Head of caudate nucleus (tissue), 42 donors: ENCODE measurements around the gene HIVEP3.
"Not testable (repeated sequence)": the region's sequence is repeated elsewhere in the genome, so short reads cannot be mapped to it uniquely, and the experiment has no call there.

Source experiments
- DNase-seq, 42 donors: peaks; one replicate each; pipeline versions ENCODE4 v3.0.0 to v3.0.0-alpha.2; 2020 to 2021; ENCODE audit warnings: mixed read lengths in 7 of 42
- intact Hi-C: fragments of 100-400 bp; cut with DNase I; formaldehyde crosslinking; loops from one replicate; pipeline ENCODE4 v1.15.0; 2022

HIVEP3 gene

GRCh38 chr1:41698916-41699860, 219.5 kb downstream of the HIVEP3 start:
- DNase-seq = no peak

GRCh38 chr1:41696381-41696780, 222.3 kb downstream of the HIVEP3 start:
- peak in 2 of 42 donors; percentile 24 to 28 for DNase-seq
- intact Hi-C loops = no loop called here

More at GRCh38 chr1:41698916-41699860, 219.5 kb downstream of the HIVEP3 start:
- intact Hi-C loops = no loop called here

GRCh38 chr1:41695118-41695745, 223.5 kb downstream of the HIVEP3 start:
- DNase-seq = peak in 22 of 42 donors; percentile 30 to 70 (median 51)
- intact Hi-C loops = no loop called here

- intact Hi-C loops, DNase-seq: not testable (repeated sequence)
These were observed 226.8 kb downstream of the HIVEP3 start for GRCh38 chr1:41691966-41692365.

GRCh38 chr1:41691424-41691823, 227.3 kb downstream of the HIVEP3 start:
- intact Hi-C loops = no loop called here
- no peak for DNase-seq

GRCh38 chr1:41690331-41690730, 228.4 kb downstream of the HIVEP3 start:
- no peak for DNase-seq
- intact Hi-C loops = no loop called here

GRCh38 chr1:41689558-41689981, 229.2 kb downstream of the HIVEP3 start:
- peak; percentile 40 to 89 (median 70) for DNase-seq
- intact Hi-C loops = no loop called here

- intact Hi-C loops = no loop called here
- peak in 1 of 42 donors; percentile 28 for DNase-seq
These were observed 229.6 kb downstream of the HIVEP3 start for GRCh38 chr1:41689139-41689538.

GRCh38 chr1:41687007-41687406, 231.7 kb downstream of the HIVEP3 start:
- no peak for DNase-seq
- intact Hi-C loops = no loop called here

- intact Hi-C loops = no loop called here
- DNase-seq = peak in 2 of 42 donors; percentile 26 to 39
These were observed 234.8 kb downstream of the HIVEP3 start for GRCh38 chr1:41683681-41684500.

GRCh38 chr1:41682845-41683625, 235.7 kb downstream of the HIVEP3 start:
- intact Hi-C loops = no loop called here

GRCh38 chr1:41682149-41682548, 236.6 kb downstream of the HIVEP3 start:
- no peak for DNase-seq
- intact Hi-C loops = no loop called here

More at GRCh38 chr1:41682845-41683625, 235.7 kb downstream of the HIVEP3 start:
- no peak for DNase-seq

- intact Hi-C loops = no loop called here
- DNase-seq = no peak
These were observed 237.2 kb downstream of the HIVEP3 start for GRCh38 chr1:41681331-41682098.

GRCh38 chr1:41679994-41680393, 238.7 kb downstream of the HIVEP3 start:
- intact Hi-C loops = no loop called here
- no peak for DNase-seq

GRCh38 chr1:41679531-41679930, 239.2 kb downstream of the HIVEP3 start:
- DNase-seq = no peak
- intact Hi-C loops = no loop called here

GRCh38 chr1:41678111-41678878, 240.4 kb downstream of the HIVEP3 start:
- DNase-seq = no peak
- intact Hi-C loops = no loop called here

GRCh38 chr1:41677620-41678019, 241.1 kb downstream of the HIVEP3 start:
- intact Hi-C loops = no loop called here
- DNase-seq = no peak
